Measurements from ENCODE around the gene GRM7.

GRM7 gene

GRCh38 chr3:7388026-7388425, 527.1 kb downstream of the GRM7 start:
- no peaks in the 10 kb centered on the region for H3K36me3 ChIP-seq
- H3K27ac ChIP-seq, result no peak overlapping the region
- H3K4me3 ChIP-seq (ENCODE audit: low read depth in 1 of 2, low read length in 1 of 2), result no peak overlapping the region
- TF ChIP-seq, protein P1, sequence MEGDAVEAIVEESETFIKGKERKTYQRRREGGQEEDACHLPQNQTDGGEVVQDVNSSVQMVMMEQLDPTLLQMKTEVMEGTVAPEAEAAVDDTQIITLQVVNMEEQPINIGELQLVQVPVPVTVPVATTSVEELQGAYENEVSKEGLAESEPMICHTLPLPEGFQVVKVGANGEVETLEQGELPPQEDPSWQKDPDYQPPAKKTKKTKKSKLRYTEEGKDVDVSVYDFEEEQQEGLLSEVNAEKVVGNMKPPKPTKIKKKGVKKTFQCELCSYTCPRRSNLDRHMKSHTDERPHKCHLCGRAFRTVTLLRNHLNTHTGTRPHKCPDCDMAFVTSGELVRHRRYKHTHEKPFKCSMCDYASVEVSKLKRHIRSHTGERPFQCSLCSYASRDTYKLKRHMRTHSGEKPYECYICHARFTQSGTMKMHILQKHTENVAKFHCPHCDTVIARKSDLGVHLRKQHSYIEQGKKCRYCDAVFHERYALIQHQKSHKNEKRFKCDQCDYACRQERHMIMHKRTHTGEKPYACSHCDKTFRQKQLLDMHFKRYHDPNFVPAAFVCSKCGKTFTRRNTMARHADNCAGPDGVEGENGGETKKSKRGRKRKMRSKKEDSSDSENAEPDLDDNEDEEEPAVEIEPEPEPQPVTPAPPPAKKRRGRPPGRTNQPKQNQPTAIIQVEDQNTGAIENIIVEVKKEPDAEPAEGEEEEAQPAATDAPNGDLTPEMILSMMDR (IDR thresholded peaks at IDR 0.05), result no peak
- no peaks in the 10 kb centered on the region for H3K4me1 ChIP-seq (ENCODE audit: control insufficient read depth in 1 of 2, insufficient read depth in 1 of 2, low read depth in 1 of 2, low read length in 1 of 2)
- H3K27me3 ChIP-seq, result no peaks in the 10 kb centered on the region
- no peaks in the 10 kb centered on the region for H3K9me3 ChIP-seq

DNA sequence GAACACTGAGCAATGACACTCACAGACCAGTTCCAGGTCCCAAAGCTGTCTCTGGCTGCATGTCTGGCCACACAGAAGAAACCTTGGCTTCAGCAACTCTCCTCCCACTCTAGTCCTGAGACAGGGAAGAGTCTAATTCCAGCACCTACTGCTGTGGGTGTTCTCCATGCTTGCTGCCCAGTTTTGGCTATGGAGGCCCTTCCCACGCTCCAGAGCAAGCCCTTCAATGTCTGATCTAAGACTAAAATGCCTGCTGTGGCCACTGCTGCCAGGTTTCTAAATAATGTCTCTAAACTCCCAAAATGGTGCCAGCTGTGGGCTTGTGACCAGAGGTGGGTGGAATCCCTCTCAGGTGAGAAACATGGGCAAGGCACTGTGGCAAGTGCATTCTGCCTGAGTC, 531.3 kb downstream of the GRM7 start:
- TF ChIP-seq, protein P1 (IDR thresholded peaks at IDR 0.05), result no peak
- no peak overlapping the region for H3K27ac ChIP-seq
- no peaks in the 10 kb centered on the region for H3K4me1 ChIP-seq (ENCODE audit: control insufficient read depth in 1 of 2, insufficient read depth in 1 of 2, low read depth in 1 of 2, low read length in 1 of 2)
- no peaks in the 10 kb centered on the region for H3K27me3 ChIP-seq
- H3K4me3 ChIP-seq (ENCODE audit: low read depth in 1 of 2, low read length in 1 of 2), result no peak overlapping the region
- H3K36me3 ChIP-seq, result no peaks in the 10 kb centered on the region
- H3K9me3 ChIP-seq, result no peaks in the 10 kb centered on the region

DNA sequence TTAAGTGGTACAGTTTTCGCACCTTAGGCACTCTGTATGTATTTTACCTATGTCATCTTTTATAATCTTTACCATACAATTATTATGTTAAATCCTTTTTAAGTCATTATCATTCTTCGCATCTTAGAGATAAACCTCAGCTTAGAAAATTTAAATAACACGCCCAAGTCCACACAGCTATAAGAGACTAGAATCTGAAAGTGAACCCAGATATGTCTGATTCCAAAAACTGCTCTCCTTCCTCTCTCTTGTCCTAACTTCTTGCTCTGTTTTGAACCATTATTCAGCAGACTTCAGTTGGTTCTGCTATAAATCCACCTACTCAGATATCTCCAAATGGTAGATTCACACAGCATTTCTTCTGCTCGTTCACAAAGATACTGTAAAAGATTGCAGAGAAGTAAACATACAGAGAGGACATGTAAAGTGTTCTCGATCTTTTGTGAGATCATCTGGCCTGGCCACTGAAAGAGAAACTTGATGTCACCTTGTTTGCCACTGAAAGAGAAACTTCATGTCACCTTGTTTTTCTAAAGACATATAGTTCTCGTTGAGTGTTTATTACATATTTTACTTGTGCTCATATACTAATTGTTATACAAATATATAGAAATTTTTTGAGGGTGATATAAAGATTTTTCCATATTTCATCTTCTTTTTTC, 533.2 kb downstream of the GRM7 start:
- Histone ChIP-seq H3K36me3 (no peaks in the 10 kb centered on the region), H3K9me3 (no peaks in the 10 kb centered on the region), H3K4me3 (ENCODE audit: low read depth in 1 of 2, low read length in 1 of 2) (no peak overlapping the region), H3K27ac (no peak overlapping the region), H3K27me3 (no peaks in the 10 kb centered on the region), H3K4me1 (ENCODE audit: control insufficient read depth in 1 of 2, insufficient read depth in 1 of 2, low read depth in 1 of 2, low read length in 1 of 2) (no peaks in the 10 kb centered on the region)
- TF ChIP-seq, protein P1 (IDR thresholded peaks at IDR 0.05), result no peak

- no peaks in the 10 kb centered on the region for H3K4me1 ChIP-seq (ENCODE audit: control insufficient read depth in 1 of 2, insufficient read depth in 1 of 2, low read depth in 1 of 2, low read length in 1 of 2)
- H3K27me3 ChIP-seq, result no peaks in the 10 kb centered on the region
- TF ChIP-seq, protein P1 (IDR thresholded peaks at IDR 0.05), result no peak
- H3K4me3 ChIP-seq (ENCODE audit: low read depth in 1 of 2, low read length in 1 of 2), result no peak overlapping the region
- no peaks in the 10 kb centered on the region for H3K9me3 ChIP-seq
- no peaks in the 10 kb centered on the region for H3K36me3 ChIP-seq
- no peak overlapping the region for H3K27ac ChIP-seq
Measured at GRCh38 chr3:7396534-7396933, 535.6 kb downstream of the GRM7 start.

DNA sequence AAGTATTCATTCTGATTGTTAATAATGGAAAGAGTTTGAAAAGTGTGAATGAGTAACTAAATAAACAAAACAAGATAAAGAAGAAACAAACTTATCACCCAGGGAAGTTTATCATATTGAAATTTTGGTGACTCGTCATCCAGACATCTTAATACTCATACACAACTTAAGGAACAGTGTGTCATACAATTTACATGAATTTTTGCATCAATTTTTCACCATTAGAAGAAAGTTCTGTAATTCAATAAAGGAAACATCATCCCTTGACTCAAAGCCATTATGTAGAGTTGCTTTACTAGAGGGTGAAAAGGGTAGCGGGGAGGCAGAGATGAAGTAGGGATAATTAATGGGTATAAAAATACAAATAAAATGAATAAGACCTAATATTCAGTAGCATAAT, 536.2 kb downstream of the GRM7 start:
- no peaks in the 10 kb centered on the region for H3K4me1 ChIP-seq (ENCODE audit: control insufficient read depth in 1 of 2, insufficient read depth in 1 of 2, low read depth in 1 of 2, low read length in 1 of 2)
- TF ChIP-seq, protein P1 (IDR thresholded peaks at IDR 0.05), result no peak
- H3K36me3 ChIP-seq, result no peaks in the 10 kb centered on the region
- no peaks in the 10 kb centered on the region for H3K27me3 ChIP-seq
- H3K4me3 ChIP-seq (ENCODE audit: low read depth in 1 of 2, low read length in 1 of 2), result no peak overlapping the region
- H3K9me3 ChIP-seq, result no peaks in the 10 kb centered on the region
- H3K27ac ChIP-seq, result no peak overlapping the region

All from neutrophil (primary cell).